Measurements from ENCODE around the gene ABHD16A. TPM values are rescaled to one million over a fixed set of nuclear protein-coding genes. Genes with fewer than 3 reads are reported as not detected.

Gene ABHD16A
- total RNA-seq, 2 experiments from 2014 or later: 28.6 to 32.7 TPM

DNA sequence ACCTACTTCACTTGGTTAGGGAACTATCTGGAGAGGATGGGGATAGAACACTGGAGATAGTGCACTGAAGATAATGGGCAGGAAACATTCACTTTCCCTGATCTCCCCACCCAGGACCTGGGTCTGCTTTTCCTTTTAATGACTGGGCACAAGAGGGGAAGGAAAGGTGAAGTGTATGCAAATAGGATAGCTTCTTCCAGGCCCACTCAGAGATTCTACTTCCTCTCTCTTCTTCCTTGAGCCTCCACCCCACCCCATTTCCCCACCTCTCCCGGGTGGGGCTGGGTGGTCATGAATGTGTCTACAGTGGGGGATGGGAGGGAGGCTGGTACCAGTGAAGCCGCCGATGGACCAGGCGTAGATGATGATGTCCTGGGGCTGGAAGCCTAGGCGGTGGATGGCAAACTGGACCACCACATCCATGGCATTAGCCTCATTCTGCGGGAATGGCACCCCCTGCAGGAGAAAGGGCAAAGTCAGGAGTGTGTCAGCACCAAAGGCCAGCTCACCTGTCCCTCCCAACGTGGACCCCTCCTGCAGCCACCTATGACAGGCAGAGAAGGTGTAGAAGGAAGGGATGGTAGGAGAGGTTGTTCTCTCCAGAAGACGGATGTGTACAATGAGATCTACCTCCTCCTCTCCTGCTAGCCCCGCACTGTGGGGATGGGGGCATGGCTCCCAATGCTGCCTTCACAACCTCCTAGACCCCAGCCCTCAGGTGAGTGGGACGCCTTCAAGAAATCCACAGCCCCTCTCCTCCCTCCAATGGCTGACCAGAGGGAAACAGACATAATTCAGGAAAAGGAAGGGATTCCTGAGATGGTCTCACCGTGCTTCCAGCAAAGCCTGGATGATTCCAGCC is 13.6 kb downstream of the ABHD16A start:
- no peaks in the 10 kb centered on the region for H3K9me3 ChIP-seq (ENCODE audit: low read length)
- BruUV-seq (replicated peaks): no TSS peak
- CTCF ChIA-PET (ENCODE audit: unreplicated experiment): interaction anchor here (0.5 to 0.6 kb wide), 2 partner anchors 21 to 80 kb away, joined by 3 to 5 read pairs; no protein-coding TSS in a partner anchor
- no peak for TF ChIP-seq EZH2phosphoT487 (IDR thresholded peaks at IDR 0.05; ENCODE audit: borderline replicate concordance, low read depth, low read length)
- TF ChIP-seq, protein P1, sequence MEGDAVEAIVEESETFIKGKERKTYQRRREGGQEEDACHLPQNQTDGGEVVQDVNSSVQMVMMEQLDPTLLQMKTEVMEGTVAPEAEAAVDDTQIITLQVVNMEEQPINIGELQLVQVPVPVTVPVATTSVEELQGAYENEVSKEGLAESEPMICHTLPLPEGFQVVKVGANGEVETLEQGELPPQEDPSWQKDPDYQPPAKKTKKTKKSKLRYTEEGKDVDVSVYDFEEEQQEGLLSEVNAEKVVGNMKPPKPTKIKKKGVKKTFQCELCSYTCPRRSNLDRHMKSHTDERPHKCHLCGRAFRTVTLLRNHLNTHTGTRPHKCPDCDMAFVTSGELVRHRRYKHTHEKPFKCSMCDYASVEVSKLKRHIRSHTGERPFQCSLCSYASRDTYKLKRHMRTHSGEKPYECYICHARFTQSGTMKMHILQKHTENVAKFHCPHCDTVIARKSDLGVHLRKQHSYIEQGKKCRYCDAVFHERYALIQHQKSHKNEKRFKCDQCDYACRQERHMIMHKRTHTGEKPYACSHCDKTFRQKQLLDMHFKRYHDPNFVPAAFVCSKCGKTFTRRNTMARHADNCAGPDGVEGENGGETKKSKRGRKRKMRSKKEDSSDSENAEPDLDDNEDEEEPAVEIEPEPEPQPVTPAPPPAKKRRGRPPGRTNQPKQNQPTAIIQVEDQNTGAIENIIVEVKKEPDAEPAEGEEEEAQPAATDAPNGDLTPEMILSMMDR (conservative IDR thresholded peaks at IDR 0.05; ENCODE audit: low read length): peak; percentile 73
- no peaks in the 10 kb centered on the region for H3K9me2 ChIP-seq (ENCODE audit: insufficient read depth, low read length)
- intact Hi-C loops (cut with micrococcal nuclease; ENCODE audit: unreplicated experiment): loop anchor here (10.0 kb wide), 2 partner anchors 205 to 465 kb away; partner anchors contain the start of gene EHMT2
- H3K36me3 ChIP-seq (ENCODE audit: insufficient read depth, low read length): peaks cover 70% of the 10 kb centered on the region
- H3K4me1 ChIP-seq (ENCODE audit: insufficient read depth, low read length, poor library complexity, severe bottlenecking): peaks cover 12% of the 10 kb centered on the region
- POLR2A ChIA-PET: interaction anchor here (0.6 to 1.4 kb wide), 3 partner anchors 9 to 51 kb away, joined by 3 to 4 read pairs (median 3); no protein-coding TSS in a partner anchor
- H2AFZ ChIP-seq (ENCODE audit: low read length): no peak overlapping the region
- H3K4me2 ChIP-seq (ENCODE audit: low read length): peak overlapping the region; percentile 28
- H4K20me1 ChIP-seq (ENCODE audit: insufficient read depth, low read length): no peaks in the 10 kb centered on the region
- H3K79me2 ChIP-seq (ENCODE audit: insufficient read depth, low read depth, low read length): no peaks in the 10 kb centered on the region
- no peak overlapping the region for H3K27ac ChIP-seq (ENCODE audit: low read depth, low read length, poor library complexity, severe bottlenecking)
- no peak for DNase-seq (ENCODE audit: low spot score)
- H3K4me3 ChIP-seq (ENCODE audit: low read depth, low read length, poor library complexity, severe bottlenecking): no peak overlapping the region

GRCh38 chr6:31687860-31688693 is 15.0 kb downstream of the ABHD16A start:
- no peak for TF ChIP-seq EZH2phosphoT487 (IDR thresholded peaks at IDR 0.05; ENCODE audit: borderline replicate concordance, low read depth, low read length)
- TF ChIP-seq, protein P1 (conservative IDR thresholded peaks at IDR 0.05; ENCODE audit: low read length): no peak
- ChIA-PET CTCF (ENCODE audit: unreplicated experiment) (no interaction called here), POLR2A (interaction anchor here (0.7 kb wide), 1 partner anchor 13 kb away, joined by 3 read pairs; no protein-coding TSS in a partner anchor)
- H3K4me2 ChIP-seq (ENCODE audit: low read length): no peak overlapping the region
- peaks cover 60% of the 10 kb centered on the region for H3K36me3 ChIP-seq (ENCODE audit: insufficient read depth, low read length)
- intact Hi-C loops (cut with micrococcal nuclease; ENCODE audit: unreplicated experiment): loop anchor here (10.0 kb wide), 2 partner anchors 207 to 463 kb away; partner anchors contain the start of gene EHMT2
- no peak overlapping the region for H3K4me3 ChIP-seq (ENCODE audit: low read depth, low read length, poor library complexity, severe bottlenecking)
- H3K9me3 ChIP-seq (ENCODE audit: low read length): no peaks in the 10 kb centered on the region
- H3K79me2 ChIP-seq (ENCODE audit: insufficient read depth, low read depth, low read length): no peaks in the 10 kb centered on the region
- no peak overlapping the region for H3K27ac ChIP-seq (ENCODE audit: low read depth, low read length, poor library complexity, severe bottlenecking)
- H4K20me1 ChIP-seq (ENCODE audit: insufficient read depth, low read length): no peaks in the 10 kb centered on the region
- peaks cover 12% of the 10 kb centered on the region for H3K4me1 ChIP-seq (ENCODE audit: insufficient read depth, low read length, poor library complexity, severe bottlenecking)
- no peak overlapping the region for H2AFZ ChIP-seq (ENCODE audit: low read length)
- H3K9me2 ChIP-seq (ENCODE audit: insufficient read depth, low read length): no peaks in the 10 kb centered on the region
- no TSS peak for BruUV-seq (replicated peaks)
- no peak for DNase-seq (ENCODE audit: low spot score)

Measured in OCI-LY7 (cell line).